OCI-LY3 (cell line): ENCODE results near the gene FBXO3.
"Not testable (repeated sequence)": the region's sequence is repeated elsewhere in the genome, so short reads cannot be mapped to it uniquely, and the experiment has no call there.

Experiments used
- H2AFZ ChIP-seq: fragments of 200-600, 300-600 bp; shearing (Covaris generic); 2 replicates; pipeline ENCODE4 v1.6.0; 2014; ENCODE audit warnings: antibody characterized with exemption, low read depth, low read length
- H3K27ac ChIP-seq: fragments of 200-600, 300-600 bp; sonication (generic); 2 replicates; pipeline ENCODE4 v1.5.1; 2014; ENCODE audit warnings: mild to moderate bottlenecking, low read length, moderate library complexity, mixed read lengths
- H3K27me3 ChIP-seq: fragments of 200-600, 300-600 bp; sonication (generic); 2 replicates; pipeline ENCODE4 v1.6.1; 2014; ENCODE audit warnings: low read depth, low read length, mixed read lengths
- H3K36me3 ChIP-seq: fragments of 200-600, 300-600 bp; sonication (generic); replicated peaks from 2 replicates; pipeline ENCODE3; 2014; ENCODE audit warnings: low read depth, low read length, mixed read lengths
- H3K4me1 ChIP-seq: fragments of 300-600, 200-600 bp; sonication (generic); 2 replicates; pipeline ENCODE4 v1.6.1; 2014; ENCODE audit warnings: low read length, mixed read lengths
- H3K4me2 ChIP-seq: fragments of 200-600, 300-600 bp; sonication (generic); 2 replicates; pipeline ENCODE4 v1.6.1; 2014; ENCODE audit warnings: low read length, mixed read lengths
- H3K4me3 ChIP-seq: fragments of 300-600, 200-600 bp; sonication (generic); 2 replicates; pipeline ENCODE4 v1.5.1; 2014; ENCODE audit warnings: antibody characterized with exemption, mild to moderate bottlenecking, low read length, moderate library complexity
- H3K79me2 ChIP-seq: fragments of 300-600, 200-600 bp; shearing (Covaris generic); 2 replicates; pipeline ENCODE4 v1.6.1; 2014; ENCODE audit warnings: mild to moderate bottlenecking, low read length, mixed read lengths
- H3K9ac ChIP-seq: fragments of 300-600, 200-600 bp; shearing (Covaris generic); 2 replicates; pipeline ENCODE4 v1.6.0; 2014; ENCODE audit warnings: mild to moderate bottlenecking, low read length, moderate library complexity
- H3K9me3 ChIP-seq: fragments of 200-600, 300-600 bp; shearing (Covaris generic); 2 replicates; pipeline ENCODE4 v1.6.1; 2014; ENCODE audit warnings: low read length, mixed read lengths; ENCODE audit not compliant: insufficient read depth
- H4K20me1 ChIP-seq: fragments of 200-600, 300-600 bp; sonication (generic); 2 replicates; pipeline ENCODE4 v1.6.1; 2016; ENCODE audit warnings: low read length, mixed read lengths; ENCODE audit not compliant: insufficient read depth
- EZH2phosphoT487 ChIP-seq: fragments of 200-600 bp; shearing (Covaris generic); IDR thresholded peaks from 2 replicates; pipeline ENCODE4 v1.6.1; 2018; ENCODE audit warnings: antibody characterized with exemption, mixed run types, low read depth
- TF ChIP-seq, protein P1 (sequence below): fragments of 200-600, 300-600 bp; sonication (generic); IDR thresholded peaks from 2 replicates; pipeline ENCODE4 v1.5.1; 2014; ENCODE audit warnings: antibody characterized with exemption, low read length, low read depth

FBXO3 gene

DNA sequence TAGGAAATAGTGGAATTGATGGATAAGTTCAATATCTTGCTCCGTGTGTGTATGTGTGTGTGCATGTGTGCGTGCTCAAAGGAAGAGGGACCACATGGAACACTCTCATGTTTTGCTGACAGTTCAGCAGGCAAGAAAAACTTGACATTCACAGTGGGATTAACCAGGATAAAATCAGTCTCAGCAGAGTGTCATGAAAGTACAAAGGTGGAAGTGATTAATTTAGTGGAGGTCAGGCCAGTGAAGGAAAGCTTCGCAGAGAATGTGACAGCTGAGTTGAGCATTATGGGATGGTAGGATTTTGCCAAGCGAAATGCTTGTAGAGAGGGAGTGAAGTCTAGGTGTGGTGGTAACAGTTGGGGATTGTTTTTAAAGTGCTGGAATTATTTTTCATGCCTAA is 15.7 kb upstream of the FBXO3 start:
- Histone ChIP-seq H3K9ac (no peak overlapping the region), H3K27me3 (peaks cover 24% of the 10 kb centered on the region), H3K4me3 (no peak overlapping the region), H3K27ac (no peak overlapping the region), H3K9me3 (no peaks in the 10 kb centered on the region), H3K79me2 (no peaks in the 10 kb centered on the region), H3K36me3 (no peaks in the 10 kb centered on the region), H3K4me1 (peaks cover 6% of the 10 kb centered on the region; the same call in 1 of the 2 replicates), H2AFZ (no peak overlapping the region), H3K4me2 (no peak overlapping the region), H4K20me1 (no peaks in the 10 kb centered on the region)
- TF ChIP-seq, protein P1, sequence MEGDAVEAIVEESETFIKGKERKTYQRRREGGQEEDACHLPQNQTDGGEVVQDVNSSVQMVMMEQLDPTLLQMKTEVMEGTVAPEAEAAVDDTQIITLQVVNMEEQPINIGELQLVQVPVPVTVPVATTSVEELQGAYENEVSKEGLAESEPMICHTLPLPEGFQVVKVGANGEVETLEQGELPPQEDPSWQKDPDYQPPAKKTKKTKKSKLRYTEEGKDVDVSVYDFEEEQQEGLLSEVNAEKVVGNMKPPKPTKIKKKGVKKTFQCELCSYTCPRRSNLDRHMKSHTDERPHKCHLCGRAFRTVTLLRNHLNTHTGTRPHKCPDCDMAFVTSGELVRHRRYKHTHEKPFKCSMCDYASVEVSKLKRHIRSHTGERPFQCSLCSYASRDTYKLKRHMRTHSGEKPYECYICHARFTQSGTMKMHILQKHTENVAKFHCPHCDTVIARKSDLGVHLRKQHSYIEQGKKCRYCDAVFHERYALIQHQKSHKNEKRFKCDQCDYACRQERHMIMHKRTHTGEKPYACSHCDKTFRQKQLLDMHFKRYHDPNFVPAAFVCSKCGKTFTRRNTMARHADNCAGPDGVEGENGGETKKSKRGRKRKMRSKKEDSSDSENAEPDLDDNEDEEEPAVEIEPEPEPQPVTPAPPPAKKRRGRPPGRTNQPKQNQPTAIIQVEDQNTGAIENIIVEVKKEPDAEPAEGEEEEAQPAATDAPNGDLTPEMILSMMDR, result no peak
- no peak for TF ChIP-seq EZH2phosphoT487

- not testable (repeated sequence) for H3K9me3 ChIP-seq, H3K36me3 ChIP-seq, H3K27ac ChIP-seq, H3K4me3 ChIP-seq, H3K4me2 ChIP-seq, H3K4me1 ChIP-seq, H2AFZ ChIP-seq, H3K9ac ChIP-seq, H3K79me2 ChIP-seq, H4K20me1 ChIP-seq
- H3K27me3 ChIP-seq, result peaks cover 17% of the 10 kb centered on the region
Measured at GRCh38 chr11:33788095-33788494, 13.8 kb upstream of the FBXO3 start.

DNA sequence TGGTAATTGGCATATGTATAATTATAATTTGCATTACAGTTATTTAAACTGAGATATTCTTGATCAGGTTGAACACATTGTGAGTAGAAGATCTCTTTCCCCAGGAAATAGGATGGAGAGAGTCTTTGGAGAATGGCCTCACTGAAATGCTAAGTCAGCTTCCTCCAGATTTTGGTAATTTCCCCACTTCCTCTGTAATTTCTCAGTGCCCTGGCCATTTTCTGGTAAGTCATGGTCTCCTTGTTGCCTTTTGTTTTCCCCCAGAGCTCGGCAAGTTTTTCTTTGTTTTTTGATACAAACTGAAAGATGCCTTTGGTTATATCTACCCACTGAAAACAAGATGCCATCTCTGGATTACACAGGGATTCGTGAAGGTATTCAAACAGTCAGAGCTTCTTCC is 12.8 kb upstream of the FBXO3 start:
- Histone ChIP-seq H3K4me2 (no peak overlapping the region), H3K9ac (no peak overlapping the region), H3K27ac (no peak overlapping the region), H2AFZ (no peak overlapping the region; the same call in 1 of the 2 replicates), H3K79me2 (no peaks in the 10 kb centered on the region), H3K9me3 (no peaks in the 10 kb centered on the region), H4K20me1 (no peaks in the 10 kb centered on the region), H3K4me3 (no peak overlapping the region), H3K4me1 (peaks cover 6% of the 10 kb centered on the region; the same call in 1 of the 2 replicates), H3K36me3 (no peaks in the 10 kb centered on the region), H3K27me3 (peaks cover 17% of the 10 kb centered on the region)
- TF ChIP-seq, protein P1, result no peak
- TF ChIP-seq EZH2phosphoT487, result no peak

- Histone ChIP-seq H3K27ac (no peak overlapping the region), H3K27me3 (peaks cover 8% of the 10 kb centered on the region), H3K9ac (no peak overlapping the region), H4K20me1 (no peaks in the 10 kb centered on the region), H3K36me3 (no peaks in the 10 kb centered on the region), H3K79me2 (no peaks in the 10 kb centered on the region), H2AFZ (no peak overlapping the region), H3K4me3 (no peak overlapping the region), H3K4me1 (peaks cover 6% of the 10 kb centered on the region; the same call in 1 of the 2 replicates), H3K4me2 (no peak overlapping the region), H3K9me3 (no peaks in the 10 kb centered on the region)
- no peak for TF ChIP-seq EZH2phosphoT487
- TF ChIP-seq, protein P1, result no peak
Measured at GRCh38 chr11:33785609-33786008, 11.3 kb upstream of the FBXO3 start.
